IMR-90 (cell line): ENCODE measurements around the gene REG3A. TPM values are rescaled to one million over a fixed set of nuclear protein-coding genes. Genes with fewer than 3 reads are reported as not detected.

Source experiments
- ATAC-seq: fragments of 200-7000 bp; cut with Tn5 transposase; 2 replicates; pipeline ENCODE4 v1.9.1; 2020; ENCODE audit warnings: low read depth, mild to moderate bottlenecking, moderate library complexity
- BruUV-seq: library from RNA; stranded (reverse); fragments of 400-500 nt; replicated peaks from 2 replicates; lab custom pipeline; 2021; lab: Mats Ljungman, UMichigan
- CTCF ChIA-PET: fragments of 300-600 bp; formaldehyde crosslinking; extraction: SDS; loops from one replicate; lab custom pipeline; 2021; ENCODE audit warnings: antibody characterized with exemption; lab: Yijun Ruan, JAX
- POLR2A ChIA-PET: fragments of 300-600 bp; sonication (Branson Sonifier 250); formaldehyde crosslinking; loops from one replicate; lab custom pipeline; 2022; ENCODE audit warnings: antibody characterized with exemption; ENCODE audit not compliant: unreplicated experiment; lab: Charles Lee
- DNase-seq: peaks from one replicate; pipeline ENCODE4 v3.0.0; 2013
- H2AFZ ChIP-seq: replicated peaks from 2 replicates; pipeline ENCODE3; 2013; ENCODE audit warnings: low read length, mild to moderate bottlenecking; ENCODE audit not compliant: poor library complexity
- H2AK5ac ChIP-seq: 2 replicates; pipeline ENCODE4 v1.6.1; 2013; ENCODE audit warnings: low read depth, low read length, inconsistent platforms
- H2AK9ac ChIP-seq: replicated peaks from 2 replicates; pipeline ENCODE3; 2013; ENCODE audit warnings: mild to moderate bottlenecking, low read depth, low read length, moderate library complexity; ENCODE audit not compliant: poor library complexity
- H2BK120ac ChIP-seq: 2 replicates; pipeline ENCODE4 v1.6.1; 2013; ENCODE audit warnings: low read depth, low read length, inconsistent platforms
- H2BK15ac ChIP-seq: 3 replicates; pipeline ENCODE4 v1.6.1; 2013; ENCODE audit warnings: low read depth, low read length, inconsistent platforms
- H2BK20ac ChIP-seq: 2 replicates; pipeline ENCODE4 v1.6.1; 2013; ENCODE audit warnings: low read depth, mild to moderate bottlenecking, inconsistent platforms, low read length, moderate library complexity
- H2BK5ac ChIP-seq: 2 replicates; pipeline ENCODE4 v1.6.1; 2013; ENCODE audit warnings: mild to moderate bottlenecking, low read depth, low read length, inconsistent platforms; ENCODE audit not compliant: poor library complexity, severe bottlenecking
- H3K14ac ChIP-seq: replicated peaks from 2 replicates; pipeline ENCODE4 v1.6.1; 2013; ENCODE audit warnings: low read depth, low read length, inconsistent platforms
- H3K18ac ChIP-seq: 2 replicates; pipeline ENCODE4 v1.6.1; 2013; ENCODE audit warnings: low read depth, low read length, control low read depth
- H3K23ac ChIP-seq: 2 replicates; pipeline ENCODE4 v1.6.1; 2013; ENCODE audit warnings: low read depth, low read length, inconsistent platforms
- H3K27ac ChIP-seq: 2 replicates; pipeline ENCODE4 v1.5.1; 2013; ENCODE audit warnings: mild to moderate bottlenecking, control low read depth, low read length; ENCODE audit not compliant: insufficient read depth
- H3K27me3 ChIP-seq: 2 replicates; pipeline ENCODE4 v1.6.1; 2013; ENCODE audit warnings: low read length; ENCODE audit not compliant: control insufficient read depth, insufficient read depth
- H3K36me3 ChIP-seq: 2 replicates; pipeline ENCODE4 v1.6.1; 2013; ENCODE audit warnings: low read length, mixed read lengths; ENCODE audit not compliant: control insufficient read depth, insufficient read depth
- H3K4ac ChIP-seq: 2 replicates; pipeline ENCODE4 v1.6.1; 2013; ENCODE audit warnings: low read depth, low read length, inconsistent platforms
- H3K4me1 ChIP-seq: 2 replicates; pipeline ENCODE4 v1.6.1; 2013; ENCODE audit warnings: low read length, mixed read lengths; ENCODE audit not compliant: control insufficient read depth, insufficient read depth
- H3K4me2 ChIP-seq: 2 replicates; pipeline ENCODE4 v1.6.1; 2013; ENCODE audit warnings: low read depth, mild to moderate bottlenecking, control low read depth, low read length, moderate library complexity
- H3K4me3 ChIP-seq: 2 replicates; pipeline ENCODE4 v1.5.1; 2013; ENCODE audit warnings: low read depth, mild to moderate bottlenecking, control low read depth, low read length, moderate library complexity; ENCODE audit not compliant: insufficient read depth
- H3K56ac ChIP-seq: 2 replicates; pipeline ENCODE4 v1.6.1; 2013; ENCODE audit warnings: low read length, inconsistent platforms; ENCODE audit not compliant: insufficient read depth; ENCODE audit errors: extremely low read depth
- H3K79me1 ChIP-seq, 2 experiments: 2 replicates each; pipeline ENCODE4 v1.6.1; 2013; ENCODE audit warnings: low read length in 2 of 2, inconsistent platforms in 1 of 2, low read depth in 1 of 2
- H3K9ac ChIP-seq: 2 replicates; pipeline ENCODE4 v1.6.1; 2013; ENCODE audit warnings: low read depth, low read length, control low read depth
- H3K9me1 ChIP-seq: 2 replicates; pipeline ENCODE4 v1.6.1; 2013; ENCODE audit warnings: low read length, inconsistent platforms; ENCODE audit not compliant: insufficient read depth
- H3K9me3 ChIP-seq: 2 replicates; pipeline ENCODE4 v1.6.1; 2013; ENCODE audit warnings: low read length; ENCODE audit not compliant: control insufficient read depth, insufficient read depth
- H4K20me1 ChIP-seq: 2 replicates; pipeline ENCODE4 v1.6.1; 2013; ENCODE audit warnings: low read length, inconsistent platforms; ENCODE audit not compliant: insufficient read depth
- H4K5ac ChIP-seq: 2 replicates; pipeline ENCODE4 v1.6.1; 2013; ENCODE audit warnings: mild to moderate bottlenecking, low read depth, low read length, control low read depth
- H4K8ac ChIP-seq, 2 experiments: 2 replicates each; pipeline ENCODE4 v1.6.1; 2013; ENCODE audit warnings: low read depth in 2 of 2, low read length in 2 of 2, control low read depth in 1 of 2, inconsistent platforms in 1 of 2
- H4K91ac ChIP-seq: 2 replicates; pipeline ENCODE4 v1.6.1; 2013; ENCODE audit warnings: low read depth, low read length, inconsistent platforms; ENCODE audit not compliant: insufficient read depth
- BHLHE40 ChIP-seq: fragments of 150-350 bp; IDR thresholded peaks from 2 replicates; pipeline ENCODE4 v1.6.1; 2016; ENCODE audit warnings: mild to moderate bottlenecking, low read depth, low read length
- CEBPB ChIP-seq: IDR thresholded peaks from 2 replicates; pipeline ENCODE4 v1.6.1; 2012; ENCODE audit warnings: low read depth, low read length, improper control_type of control experiment
- CHD1 ChIP-seq: IDR thresholded peaks from 2 replicates; pipeline ENCODE4 v1.6.1; 2012; ENCODE audit warnings: low read depth, low read length, improper control_type of control experiment
- CTCF ChIP-seq: conservative IDR thresholded peaks from 2 replicates; pipeline ENCODE4 v1.5.1; 2012; ENCODE audit warnings: mild to moderate bottlenecking, low read depth, low read length, improper control_type of control experiment
- ELK1 ChIP-seq: fragments of 150-350 bp; IDR thresholded peaks from 2 replicates; pipeline ENCODE4 v1.6.1; 2016; ENCODE audit warnings: low read depth, mild to moderate bottlenecking, low read length, moderate library complexity, borderline replicate concordance
- FOS ChIP-seq: fragments of 150-350 bp; IDR thresholded peaks from 2 replicates; pipeline ENCODE4 v1.6.1; 2016; ENCODE audit warnings: low read depth, low read length
- MAFK ChIP-seq: IDR thresholded peaks from 2 replicates; pipeline ENCODE4 v1.6.1; 2012; ENCODE audit warnings: low read depth, low read length, improper control_type of control experiment
- MAZ ChIP-seq: IDR thresholded peaks from 2 replicates; pipeline ENCODE4 v1.6.1; 2012; ENCODE audit warnings: low read depth, mild to moderate bottlenecking, low read length, improper control_type of control experiment, moderate library complexity, borderline replicate concordance
- MXI1 ChIP-seq: IDR thresholded peaks from 2 replicates; pipeline ENCODE4 v1.6.1; 2012; ENCODE audit warnings: low read depth, mild to moderate bottlenecking, low read length, moderate library complexity, borderline replicate concordance
- NFE2L2 ChIP-seq: fragments of 150-350 bp; IDR thresholded peaks from 2 replicates; pipeline ENCODE4 v1.6.1; 2016; ENCODE audit warnings: low read depth, mild to moderate bottlenecking, low read length
- POLR2A ChIP-seq: IDR thresholded peaks from 2 replicates; pipeline ENCODE4 v1.6.1; 2012; ENCODE audit warnings: mild to moderate bottlenecking, low read depth, low read length
- RAD21 ChIP-seq: IDR thresholded peaks from 2 replicates; pipeline ENCODE4 v1.6.1; 2012; ENCODE audit warnings: low read length, improper control_type of control experiment
- RCOR1 ChIP-seq: IDR thresholded peaks from 2 replicates; pipeline ENCODE4 v1.6.1; 2012; ENCODE audit warnings: mild to moderate bottlenecking, low read length, improper control_type of control experiment; ENCODE audit not compliant: insufficient replicate concordance
- RFX5 ChIP-seq: IDR thresholded peaks from 2 replicates; pipeline ENCODE4 v1.8.0; 2012; ENCODE audit warnings: low read depth, mild to moderate bottlenecking, low read length, moderate library complexity
- SMC3 ChIP-seq: fragments of 150-350 bp; IDR thresholded peaks from 2 replicates; pipeline ENCODE4 v1.6.1; 2016; ENCODE audit warnings: low read depth, mild to moderate bottlenecking, antibody characterized with exemption, low read length, moderate library complexity
- USF2 ChIP-seq: fragments of 150-350 bp; IDR thresholded peaks from 2 replicates; pipeline ENCODE4 v1.6.1; 2017; ENCODE audit warnings: mild to moderate bottlenecking, antibody characterized with exemption, low read length, low read depth
- WGBS, 2 experiments: methylation state at CpG; one replicate each; pipeline versions ENCODE4 v1.1.5 to v1.1.7; 2013; ENCODE audit warnings: missing lambda C conversion rate in 2 of 2; ENCODE audit not compliant: insufficient read length in 1 of 2; ENCODE audit errors: extremely low coverage in 2 of 2; 5-methylcytosine and 5-hydroxymethylcytosine counted together
- dilution Hi-C: fragments of 300-500 bp; cut with HindIII; formaldehyde crosslinking; loops from one replicate; pipeline ENCODE4 v1.14.3; 2018; ENCODE audit warnings: low sequenced_read_pairs; ENCODE audit not compliant: unreplicated experiment
- in situ Hi-C: fragments of 300-500 bp; cut with MboI; formaldehyde crosslinking; loops from 3 replicates; pipeline ENCODE4 v1.14.3; 2019; ENCODE audit warnings: low sequenced_read_pairs, inconsistent platforms, mixed read lengths
- intact Hi-C: fragments of 100-400 bp; cut with micrococcal nuclease; formaldehyde crosslinking; loops from 2 replicates; pipeline ENCODE4 v1.10.0; 2022
- polyA plus RNA-seq, 3 experiments: library from polyadenylated mRNA; depleted of rRNA; stranded (reverse); fragments of >200 nt; gene quantifications; 2 replicates each; pipeline ENCODE4 v1.2.3, GENCODE V29; 2012; ENCODE audit warnings: low replicate concordance in 1 of 3
- total RNA-seq: library from RNA; depleted of rRNA; stranded (reverse); fragments of >200 nt; gene quantifications from 2 replicates; pipeline ENCODE4 v1.2.3, GENCODE V29; 2012

Gene REG3A
- total and polyA plus RNA-seq, 2 of the 4 experiments (the other 2 are of a cell fraction) = not detected

- no peak overlapping the region for H2BK5ac ChIP-seq
- WGBS, 2 experiments = no CpG with 5 or more reads among the region's 1 CpG
- ATAC-seq (no peak), DNase-seq (no peak)
- no peak overlapping the region for H4K8ac ChIP-seq
- H3K4ac ChIP-seq = no peak overlapping the region
- no peaks in the 10 kb centered on the region for H3K9me1 ChIP-seq
- H4K20me1 ChIP-seq = no peaks in the 10 kb centered on the region
- no peak overlapping the region for H2BK20ac ChIP-seq
- H3K4me2 ChIP-seq = no peak overlapping the region
- H2AFZ ChIP-seq = no peak overlapping the region
- H3K27me3 ChIP-seq = no peaks in the 10 kb centered on the region
- no peak overlapping the region for H3K14ac ChIP-seq
- H3K4me3 ChIP-seq = no peak overlapping the region
- no TSS peak for BruUV-seq
- no peak overlapping the region for H4K5ac ChIP-seq
- no peak overlapping the region for H3K27ac ChIP-seq
- POLR2A ChIA-PET = no interaction called here
- H3K36me3 ChIP-seq = no peaks in the 10 kb centered on the region
- no peaks in the 10 kb centered on the region for H3K4me1 ChIP-seq
- no peak overlapping the region for H3K18ac ChIP-seq
- H4K91ac ChIP-seq = no peak overlapping the region
- no peak overlapping the region for H3K56ac ChIP-seq
- TF ChIP-seq ELK1 = no peak
- no peak for TF ChIP-seq CTCF
- TF ChIP-seq MAZ = no peak
- TF ChIP-seq RAD21 = no peak
- no peak for TF ChIP-seq BHLHE40
- no peak for TF ChIP-seq MXI1
- TF ChIP-seq NFE2L2 = no peak
- no peak for TF ChIP-seq RFX5
- TF ChIP-seq CEBPB = no peak
- no peak for TF ChIP-seq USF2
- no peak for TF ChIP-seq RCOR1
- TF ChIP-seq POLR2A = no peak
- no peak for TF ChIP-seq FOS
- no peak for TF ChIP-seq MAFK
- TF ChIP-seq SMC3 = no peak
- TF ChIP-seq CHD1 = no peak
- dilution Hi-C loops = no loop called here
- no peak overlapping the region for H3K9ac ChIP-seq
- no peaks in the 10 kb centered on the region for H3K79me1 ChIP-seq
- no peak overlapping the region for H2AK5ac ChIP-seq
- intact Hi-C loops = no loop called here
- H3K23ac ChIP-seq = no peak overlapping the region
- no peak overlapping the region for H2AK9ac ChIP-seq
- H3K9me3 ChIP-seq = peaks cover 14% of the 10 kb centered on the region
- CTCF ChIA-PET = no interaction called here
- no peak overlapping the region for H2BK120ac ChIP-seq
- H2BK15ac ChIP-seq = no peak overlapping the region
- in situ Hi-C loops = no loop called here
Measured at GRCh38 chr2:79162801-79163200, 3.2 kb upstream of the REG3A start.
